Kasumi-1 (cell line): ENCODE data around the gene TOP3B.

Experiments used
- DNase-seq, 2 experiments: peaks; one replicate each; lab custom pipeline; 2025; lab: John Stamatoyannopoulos, UW

TOP3B gene, protein sequence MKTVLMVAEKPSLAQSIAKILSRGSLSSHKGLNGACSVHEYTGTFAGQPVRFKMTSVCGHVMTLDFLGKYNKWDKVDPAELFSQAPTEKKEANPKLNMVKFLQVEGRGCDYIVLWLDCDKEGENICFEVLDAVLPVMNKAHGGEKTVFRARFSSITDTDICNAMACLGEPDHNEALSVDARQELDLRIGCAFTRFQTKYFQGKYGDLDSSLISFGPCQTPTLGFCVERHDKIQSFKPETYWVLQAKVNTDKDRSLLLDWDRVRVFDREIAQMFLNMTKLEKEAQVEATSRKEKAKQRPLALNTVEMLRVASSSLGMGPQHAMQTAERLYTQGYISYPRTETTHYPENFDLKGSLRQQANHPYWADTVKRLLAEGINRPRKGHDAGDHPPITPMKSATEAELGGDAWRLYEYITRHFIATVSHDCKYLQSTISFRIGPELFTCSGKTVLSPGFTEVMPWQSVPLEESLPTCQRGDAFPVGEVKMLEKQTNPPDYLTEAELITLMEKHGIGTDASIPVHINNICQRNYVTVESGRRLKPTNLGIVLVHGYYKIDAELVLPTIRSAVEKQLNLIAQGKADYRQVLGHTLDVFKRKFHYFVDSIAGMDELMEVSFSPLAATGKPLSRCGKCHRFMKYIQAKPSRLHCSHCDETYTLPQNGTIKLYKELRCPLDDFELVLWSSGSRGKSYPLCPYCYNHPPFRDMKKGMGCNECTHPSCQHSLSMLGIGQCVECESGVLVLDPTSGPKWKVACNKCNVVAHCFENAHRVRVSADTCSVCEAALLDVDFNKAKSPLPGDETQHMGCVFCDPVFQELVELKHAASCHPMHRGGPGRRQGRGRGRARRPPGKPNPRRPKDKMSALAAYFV

DNA sequence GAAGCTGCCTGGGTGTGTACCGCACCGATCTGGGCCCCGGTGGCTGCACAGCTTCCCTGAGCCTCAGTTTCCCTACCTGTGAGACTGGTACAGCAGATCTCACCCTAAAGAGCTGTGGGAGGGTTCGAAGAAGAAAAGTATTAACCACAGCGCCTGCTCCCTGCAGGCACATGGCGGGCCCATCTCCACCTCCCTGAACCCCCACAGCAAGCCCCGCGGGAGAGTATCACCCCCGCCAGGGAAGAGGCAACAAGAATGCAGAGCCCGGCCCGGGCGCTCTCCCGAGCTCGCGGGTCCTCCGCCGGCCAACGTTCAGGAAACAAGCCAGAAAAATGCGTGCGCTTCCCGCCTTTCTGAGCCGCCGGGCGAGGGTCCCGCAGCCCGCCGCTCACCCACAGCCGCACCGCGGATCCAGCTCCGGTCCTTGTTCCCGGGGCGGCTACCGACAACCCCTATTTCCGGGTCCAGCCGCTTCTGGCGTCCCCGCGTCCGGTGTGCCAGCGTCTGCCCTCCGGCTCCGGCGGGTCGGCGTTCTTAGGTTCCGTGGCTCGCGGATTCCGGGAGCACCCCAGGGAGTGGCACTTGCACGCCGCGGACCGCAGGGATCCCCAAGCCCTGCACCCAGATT, at the start of gene TOP3B:
TSS of gene TOP3B (minus strand) at position 450 of the 628 bp plus-strand sequence. CDS start 7,078 bp downstream, outside the sequence.
- peak; percentile 65 to 78 for DNase-seq

DNA sequence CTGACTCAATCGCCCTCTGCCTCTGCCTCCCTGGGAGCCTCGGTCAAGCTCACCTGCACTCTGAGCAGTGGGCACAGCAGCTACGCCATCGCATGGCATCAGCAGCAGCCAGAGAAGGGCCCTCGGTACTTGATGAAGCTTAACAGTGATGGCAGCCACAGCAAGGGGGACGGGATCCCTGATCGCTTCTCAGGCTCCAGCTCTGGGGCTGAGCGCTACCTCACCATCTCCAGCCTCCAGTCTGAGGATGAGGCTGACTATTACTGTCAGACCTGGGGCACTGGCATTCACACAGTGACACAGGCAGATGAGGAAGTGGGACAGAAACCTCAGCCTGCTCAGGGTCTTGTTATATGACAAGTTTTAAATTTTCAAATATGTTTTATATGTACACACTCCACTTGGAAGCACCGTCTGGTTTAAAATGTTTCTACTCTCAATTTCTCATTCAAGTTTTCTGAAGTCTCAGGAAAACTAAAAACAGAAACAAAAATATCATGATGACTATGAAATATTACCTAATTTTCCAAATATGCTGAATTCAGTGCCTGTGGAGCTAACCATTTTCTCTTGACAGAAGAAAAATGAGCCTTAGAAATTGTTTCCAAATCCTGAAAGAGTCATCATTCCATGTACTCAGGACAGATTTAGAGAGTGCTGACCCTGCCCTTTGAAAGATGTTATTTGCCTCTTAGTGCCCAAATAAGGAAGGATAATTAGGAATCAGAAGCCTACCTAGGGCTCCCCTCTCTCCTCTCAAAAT, 48.8 kb upstream of the TOP3B start:
- DNase-seq: no peak

DNA sequence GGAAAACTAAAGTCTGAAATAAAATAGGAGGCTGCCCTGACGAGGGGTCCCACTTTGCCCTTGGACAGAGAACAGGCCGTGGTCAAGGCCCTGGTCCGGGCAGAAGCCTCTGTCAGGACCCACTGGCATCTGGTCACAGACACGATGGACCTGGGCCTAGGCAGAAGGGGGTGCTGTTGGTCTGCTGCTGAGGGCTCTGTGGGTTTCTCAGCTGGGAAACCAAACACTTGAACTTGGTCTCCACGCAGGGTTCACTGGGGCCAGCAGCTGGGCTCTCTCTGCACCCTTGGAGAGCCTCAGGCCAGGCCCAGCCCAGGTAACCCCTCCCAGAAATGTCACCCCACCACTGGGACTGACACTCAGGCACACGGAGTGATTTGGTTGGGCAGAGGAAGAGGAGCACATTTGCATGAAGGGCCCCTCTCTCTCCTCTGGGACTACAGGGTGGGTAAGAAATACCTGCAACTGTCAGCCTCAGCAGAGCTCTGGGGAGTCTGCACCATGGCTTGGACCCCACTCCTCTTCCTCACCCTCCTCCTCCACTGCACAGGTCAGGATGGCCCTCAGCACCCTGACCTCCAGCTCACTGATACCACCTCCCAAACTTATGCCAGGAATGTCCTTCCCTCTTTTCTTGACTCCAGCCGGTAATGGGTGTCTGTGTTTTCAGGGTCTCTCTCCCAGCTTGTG, 48.1 kb upstream of the TOP3B start:
- DNase-seq: no peak

DNA sequence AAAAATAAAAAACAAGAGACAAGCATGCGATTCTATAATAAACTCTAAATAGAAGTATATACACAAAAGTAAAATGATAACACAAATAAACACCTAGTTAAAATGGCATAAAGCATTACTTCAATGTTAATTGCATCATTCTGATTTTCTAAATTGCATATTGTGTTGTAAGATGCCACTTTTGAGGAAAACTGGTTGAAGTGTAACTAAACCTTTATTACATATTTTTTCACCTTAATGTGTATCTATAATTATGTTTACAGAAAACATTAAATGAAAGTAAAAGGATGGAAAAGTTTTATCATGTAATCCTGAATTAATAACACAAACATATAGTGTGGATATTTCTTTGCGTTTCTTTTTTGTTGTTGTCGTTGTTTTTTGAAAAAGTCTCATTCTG, 45.4 kb upstream of the TOP3B start:
- no peak for DNase-seq

DNA sequence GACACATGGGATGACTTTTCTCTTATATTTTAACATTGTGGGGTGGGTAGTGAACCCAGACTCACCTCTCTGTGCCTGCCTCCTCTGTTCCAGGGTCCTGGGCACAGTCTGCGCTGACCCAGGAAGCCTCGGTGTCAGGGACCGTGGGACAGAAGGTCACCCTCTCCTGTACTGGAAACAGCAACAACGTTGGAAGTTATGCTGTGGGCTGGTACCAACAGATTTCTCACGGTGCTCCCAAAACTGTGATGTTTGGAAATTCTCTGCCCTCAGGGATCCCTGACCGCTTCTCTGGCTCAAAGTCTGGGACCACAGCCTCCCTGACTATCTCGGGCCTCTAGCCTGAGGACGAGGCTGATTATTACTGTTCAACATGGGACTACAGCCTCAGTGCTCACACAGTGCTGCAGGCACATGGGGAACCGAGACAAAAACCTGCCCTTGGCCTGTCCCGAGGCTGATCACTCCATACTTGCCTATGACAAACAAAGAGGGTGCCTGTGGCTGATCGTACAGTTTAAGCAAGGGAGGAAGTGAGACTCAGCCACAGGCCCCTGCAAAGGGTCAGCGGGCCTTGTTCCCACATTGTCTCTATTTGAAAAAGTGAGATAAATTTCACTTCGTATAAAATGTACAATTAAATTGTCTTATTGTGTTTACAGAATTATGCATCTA, 43.7 kb upstream of the TOP3B start:
- DNase-seq: no peak

DNA sequence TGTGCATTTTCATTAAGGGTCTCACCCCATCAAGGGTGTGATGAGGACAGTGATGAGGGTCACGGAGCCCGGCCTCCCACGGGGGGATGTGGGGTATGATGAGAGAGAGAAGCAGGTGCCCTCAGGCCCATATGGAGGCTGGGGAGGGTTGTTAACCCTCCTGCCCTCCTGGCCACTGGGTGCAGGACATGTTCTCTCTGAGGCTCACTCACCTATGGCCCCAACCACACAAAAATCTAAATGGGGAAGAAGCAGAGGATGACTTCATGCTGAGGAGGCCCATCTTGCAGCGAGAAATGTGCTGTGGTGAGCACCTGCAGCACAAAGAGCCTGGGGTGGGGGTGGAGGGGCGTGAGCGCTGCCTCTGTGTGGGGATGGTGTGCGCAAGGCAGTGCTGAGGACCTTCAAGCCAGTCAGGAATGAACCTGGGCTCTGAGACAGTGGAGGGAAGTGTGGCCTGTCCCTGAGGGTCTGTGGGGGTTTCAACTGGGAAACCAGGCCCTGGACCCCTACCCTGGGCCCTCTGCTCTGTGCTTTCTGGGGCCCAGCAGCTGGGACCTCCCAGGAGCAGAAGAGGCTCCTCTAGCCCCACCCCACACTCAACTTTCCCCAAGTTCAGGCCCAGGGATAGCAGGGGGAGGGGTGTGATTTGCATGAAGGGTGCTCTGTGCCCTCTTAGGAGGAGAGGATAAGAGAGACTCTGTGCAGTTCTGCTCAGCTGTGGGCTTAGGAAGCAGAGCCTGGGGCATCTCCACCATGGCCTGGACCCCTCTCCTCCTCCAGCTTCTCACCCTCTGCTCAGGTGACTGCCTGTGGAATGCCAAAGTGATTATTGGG, 43.0 kb upstream of the TOP3B start:
- no peak for DNase-seq

DNA sequence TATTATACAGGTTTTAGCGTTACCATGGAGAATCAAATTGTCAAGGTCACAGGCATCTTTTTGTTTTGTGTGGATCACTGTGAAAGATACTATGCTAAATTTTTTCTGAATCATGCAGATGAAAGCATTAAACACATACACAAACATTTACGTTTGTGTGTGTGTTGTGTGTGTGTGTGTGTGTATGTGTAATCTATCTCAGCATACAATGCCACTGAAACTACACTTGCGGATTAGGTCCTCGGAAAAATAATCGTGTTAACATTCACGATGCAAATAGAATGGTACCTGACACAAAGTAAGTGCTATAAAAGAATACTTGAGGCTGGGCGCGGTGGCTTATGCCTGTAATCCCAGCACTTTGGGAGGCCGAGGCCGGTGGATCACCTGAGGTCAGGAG, 41.9 kb upstream of the TOP3B start:
- DNase-seq: no peak

DNA sequence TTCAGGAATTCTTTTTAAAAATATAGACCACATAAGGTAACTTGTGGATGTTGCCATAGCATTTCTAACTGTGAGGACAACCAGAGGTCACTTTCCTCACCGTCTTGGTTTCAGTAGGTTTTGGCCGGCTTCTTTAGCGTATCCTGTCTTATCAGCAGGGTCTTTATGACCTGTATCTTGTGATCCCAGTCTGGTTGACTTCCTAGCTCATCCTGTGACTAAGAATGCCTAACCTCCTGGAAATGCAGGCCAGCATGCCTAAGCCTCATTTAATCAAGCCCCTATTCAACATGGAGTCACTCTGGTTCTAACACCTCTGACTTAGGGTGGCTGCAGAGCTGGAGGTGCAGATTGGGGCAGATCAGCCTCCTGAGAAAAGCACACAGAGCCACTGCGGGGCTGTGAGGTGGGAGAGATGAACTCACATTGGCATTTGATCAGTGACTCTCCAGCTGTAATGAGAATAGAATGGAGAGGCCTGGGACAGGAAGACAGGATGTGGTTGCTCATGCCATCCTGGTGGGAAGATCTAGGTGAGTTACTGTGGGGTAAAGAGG, 41.1 kb upstream of the TOP3B start:
- DNase-seq: no peak

DNA sequence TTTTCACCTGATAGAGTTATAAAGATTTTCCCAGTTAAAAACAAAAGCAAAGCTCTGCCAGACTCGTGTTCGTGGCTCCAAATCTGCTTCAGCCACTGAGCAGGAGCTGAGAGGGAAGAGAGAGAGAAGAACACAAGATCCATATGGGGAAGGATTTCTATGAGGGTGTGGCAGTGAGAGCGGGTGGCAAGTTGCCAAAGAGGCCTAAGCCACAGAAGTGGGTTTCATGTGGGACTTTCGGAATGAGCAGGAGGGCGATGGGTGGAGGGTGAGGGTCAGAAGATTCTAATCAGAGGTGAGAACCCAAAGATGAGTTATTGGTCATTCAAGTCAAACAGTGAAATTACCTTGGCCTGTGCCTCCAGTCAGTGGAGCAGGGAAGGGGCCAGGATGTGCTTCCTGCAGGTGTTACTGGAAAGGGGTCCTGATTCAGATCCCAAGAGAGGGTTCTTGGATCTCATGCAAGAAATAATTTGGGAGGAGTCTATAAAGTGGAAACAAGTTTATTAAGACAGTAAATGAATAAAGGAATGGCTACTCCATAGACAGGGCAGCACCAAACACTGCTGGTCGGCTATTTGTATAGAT, 40.5 kb upstream of the TOP3B start:
- DNase-seq: no peak

DNA sequence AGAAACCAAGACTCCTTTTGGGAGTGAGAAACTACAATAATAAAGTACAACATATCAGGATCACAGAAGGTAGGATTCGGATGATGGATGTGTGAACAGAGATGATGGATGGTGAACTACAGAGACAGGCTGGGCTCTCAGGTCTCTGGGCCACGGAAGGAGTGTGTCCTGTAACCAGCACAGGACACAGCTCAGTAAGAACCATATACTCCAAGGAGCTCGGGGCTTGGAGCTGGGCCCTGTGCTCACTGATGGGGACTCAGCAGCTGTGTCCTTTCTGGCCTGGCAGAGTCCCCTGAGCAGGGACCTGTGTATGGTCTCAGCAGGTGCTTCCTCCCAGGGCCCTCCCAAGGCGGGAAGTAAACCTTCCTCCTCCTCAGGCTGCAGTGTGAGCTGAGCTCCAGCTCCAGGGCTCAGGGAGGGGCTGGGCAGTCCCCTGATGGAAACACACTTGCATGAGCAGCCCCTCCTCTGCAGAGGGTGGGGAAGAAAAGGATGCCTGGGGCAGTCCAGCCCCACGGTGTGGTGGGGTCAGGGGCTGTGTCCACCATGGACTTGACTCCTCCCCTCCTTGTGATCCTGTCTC, 39.8 kb upstream of the TOP3B start:
- DNase-seq: no peak

DNA sequence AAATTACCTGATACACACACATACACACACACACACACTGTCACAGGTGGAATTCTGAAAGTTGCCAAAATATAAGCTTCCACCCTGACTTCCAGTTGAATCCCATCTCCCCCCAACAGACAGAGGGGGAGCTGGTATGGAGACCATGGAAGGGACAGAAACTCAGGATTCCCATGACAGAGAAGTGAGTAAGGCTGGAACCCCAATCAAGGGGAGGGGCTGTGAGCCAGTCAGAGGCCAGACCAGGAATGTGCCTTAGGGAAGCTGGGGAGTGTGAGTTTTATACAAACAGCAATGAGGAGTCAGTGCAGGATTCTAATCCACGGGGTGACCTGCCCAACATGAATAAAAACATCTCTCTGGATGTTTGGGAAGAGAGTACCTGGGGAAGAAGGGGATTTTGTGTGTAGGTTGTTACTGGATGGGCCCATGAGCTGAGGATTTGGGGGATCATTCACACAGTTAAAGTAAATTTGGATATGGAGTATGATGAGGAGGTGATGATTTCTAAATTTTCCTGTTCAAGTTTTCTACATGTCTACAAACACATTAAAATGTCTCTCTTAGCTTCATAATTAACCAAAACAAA, 38.7 kb upstream of the TOP3B start:
- DNase-seq: no peak

DNA sequence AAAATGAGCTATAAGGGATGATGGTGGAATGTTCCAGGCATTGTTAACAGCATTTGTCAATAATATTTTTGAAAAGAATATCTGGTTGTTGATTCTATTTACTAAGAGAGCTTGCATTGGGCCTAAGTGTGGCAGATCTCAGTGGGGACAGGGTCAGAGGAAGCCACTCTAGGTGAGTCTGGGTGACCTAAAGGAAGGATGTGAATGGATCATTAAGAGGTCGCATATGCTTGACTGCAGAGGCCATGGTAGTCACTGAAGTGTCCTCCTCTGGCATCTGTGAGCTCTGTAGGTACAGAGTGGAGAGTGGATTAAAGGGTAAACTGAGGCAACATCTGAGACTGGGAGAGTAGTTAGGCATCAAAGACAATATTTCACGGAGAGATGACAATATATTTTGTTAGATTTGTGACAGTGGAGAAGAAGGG, 37.9 kb upstream of the TOP3B start:
- no peak for DNase-seq

DNA sequence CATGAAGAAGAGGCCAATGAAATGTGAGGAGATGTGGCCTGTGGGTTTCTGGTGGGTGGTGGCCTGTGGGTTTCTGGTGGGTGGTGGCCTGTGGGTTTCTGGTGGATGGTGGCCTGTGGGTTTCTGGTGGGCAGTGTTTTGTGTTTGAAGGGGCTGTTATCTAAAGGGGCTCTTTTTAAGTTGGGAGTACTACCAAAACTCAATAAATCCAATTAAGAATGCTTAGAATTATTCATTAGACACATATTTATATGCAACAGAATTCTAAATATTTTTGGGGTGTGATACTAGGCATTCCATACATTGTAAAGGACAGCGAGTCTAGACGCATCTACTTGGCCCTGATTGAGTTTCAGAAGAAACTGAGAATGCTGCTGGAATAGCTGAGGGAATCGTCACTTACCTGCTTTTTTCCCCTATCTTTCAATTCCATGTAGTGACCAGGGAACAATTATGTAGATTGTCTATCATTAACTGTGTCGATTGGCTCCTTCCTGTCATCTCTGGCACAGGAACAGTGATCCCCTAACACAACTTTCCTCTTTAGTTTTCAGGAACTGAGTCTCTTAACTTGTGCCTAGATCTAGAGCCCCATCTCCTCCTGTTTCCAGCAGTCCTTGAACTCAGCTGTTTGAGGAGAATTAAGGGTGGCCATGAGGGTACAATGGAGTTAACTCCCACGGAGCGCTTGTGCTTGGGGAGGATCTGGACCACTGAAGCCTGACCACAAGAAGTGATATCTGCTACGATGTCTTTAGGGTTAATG, 37.3 kb upstream of the TOP3B start:
- no peak for DNase-seq

DNA sequence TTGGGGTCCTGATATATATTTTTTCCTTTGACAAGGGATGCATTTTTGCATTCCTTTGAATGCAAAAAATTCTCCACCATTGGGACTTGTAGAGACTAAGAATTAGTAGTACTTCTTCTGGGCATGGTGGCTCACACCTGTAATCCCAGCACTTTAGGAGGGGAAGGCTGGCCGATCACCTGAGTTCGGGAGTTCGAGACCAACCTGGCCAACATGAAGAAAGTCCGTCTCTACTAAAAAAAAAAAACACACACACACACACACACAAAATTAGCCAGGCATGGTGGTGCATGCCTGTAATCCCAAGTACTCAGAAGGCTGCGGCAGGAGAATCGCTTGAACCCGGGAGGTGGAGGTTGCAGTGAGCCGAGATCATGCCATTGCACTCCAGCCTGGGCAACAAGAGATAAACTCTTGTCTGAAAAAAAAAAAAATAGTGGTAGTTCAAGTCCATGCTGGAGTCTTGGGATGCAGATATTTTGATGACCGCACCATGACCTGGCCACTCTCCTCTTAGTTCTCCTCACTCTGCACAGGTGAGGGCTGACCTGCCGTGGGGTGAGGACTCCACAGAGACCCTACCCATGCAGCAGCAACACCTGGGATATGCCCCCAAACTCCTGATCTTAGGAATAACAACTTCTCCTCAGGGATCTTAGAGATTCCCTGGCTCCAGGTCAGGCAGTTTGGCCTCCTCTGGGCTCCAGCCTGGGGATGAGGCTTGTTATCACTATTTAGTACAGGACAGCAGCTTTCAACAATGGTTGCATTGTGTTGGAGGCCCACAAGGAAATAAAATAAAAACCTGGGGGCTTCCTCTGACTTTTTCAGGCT, 36.5 kb upstream of the TOP3B start:
- DNase-seq: no peak

DNA sequence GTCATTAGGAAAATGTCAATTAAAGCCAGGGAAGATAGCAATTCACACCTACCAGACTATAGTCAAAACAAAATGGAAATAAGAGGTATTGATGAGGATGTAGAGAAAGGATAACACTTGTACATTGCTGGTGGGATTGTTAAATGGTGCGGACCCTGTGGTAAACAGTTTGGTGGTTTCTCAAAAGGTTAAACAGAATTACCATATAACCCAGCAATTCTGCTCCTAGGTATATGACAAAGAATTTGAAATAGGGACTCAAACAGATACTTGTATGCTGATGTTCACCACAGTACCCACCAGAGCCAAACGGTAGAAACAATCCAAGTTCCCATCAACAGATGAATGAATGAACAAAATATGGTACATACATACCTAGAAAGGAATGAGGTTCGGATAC, 33.0 kb upstream of the TOP3B start:
- no peak for DNase-seq

DNA sequence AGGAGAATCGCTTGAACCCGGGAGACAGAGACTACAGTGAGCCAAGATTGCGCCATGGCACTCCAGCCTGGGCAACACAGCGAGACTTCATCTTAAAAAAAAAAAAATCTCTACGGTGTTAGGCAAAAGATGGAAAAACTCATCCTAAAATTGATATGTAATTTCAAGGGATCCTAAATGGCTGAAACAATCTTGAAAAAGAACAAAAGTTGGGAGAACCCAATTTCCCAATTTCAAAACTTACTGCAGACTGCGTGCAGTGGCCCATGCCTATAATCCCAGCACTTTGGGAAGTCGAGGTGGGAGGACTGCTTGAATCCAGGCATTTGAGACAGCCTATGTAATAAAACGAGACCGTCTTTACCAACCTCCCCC, 31.7 kb upstream of the TOP3B start:
- DNase-seq: no peak
